SH-SY5Y (cell line): ENCODE measurements around the gene SUV39H1.

ENCODE experiments used
- GATA2 ChIP-seq: IDR thresholded peaks from 2 replicates; pipeline ENCODE4 v1.6.1; 2011; ENCODE audit warnings: mild to moderate bottlenecking, low read depth, low read length
- GATA3 ChIP-seq: IDR thresholded peaks from 2 replicates; pipeline ENCODE4 v1.6.1; 2011; ENCODE audit warnings: low read depth, mild to moderate bottlenecking, low read length, moderate library complexity

DNA sequence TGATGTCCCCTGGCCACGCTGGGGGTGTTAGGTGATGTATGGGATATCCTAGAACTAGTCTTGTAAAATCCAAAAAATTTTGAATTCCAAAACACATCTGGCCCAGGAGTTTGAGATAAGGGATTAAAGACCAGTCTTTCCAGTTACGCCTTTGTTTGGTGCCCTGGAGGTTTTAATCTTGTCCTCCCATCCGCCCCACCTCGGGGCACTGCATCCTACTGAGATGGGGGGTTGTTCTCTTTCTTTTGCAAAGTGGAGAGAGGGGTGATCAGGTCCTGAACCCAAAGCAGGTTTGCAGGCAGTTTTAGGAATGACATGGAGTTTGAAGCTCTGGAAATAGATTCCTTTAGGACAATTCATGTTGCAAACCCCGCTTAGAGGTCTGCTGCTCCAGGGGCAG is 1.8 kb downstream of the SUV39H1 start:
- no peak for TF ChIP-seq GATA3
- no peak for TF ChIP-seq GATA2
